HCT116 (cell line): ENCODE results near the gene KCNC1. TPM values are rescaled to one million over a fixed set of nuclear protein-coding genes. Genes with fewer than 3 reads are reported as not detected.
A peak's percentile ranks its signal among the peaks of the same experiment; 100 is the strongest.

Source experiments
- ATAC-seq: fragments of 200-7000 bp; cut with Tn5 transposase; 2 replicates; pipeline ENCODE4 v1.9.1; 2020; ENCODE audit warnings: mild to moderate bottlenecking, moderate library complexity
- BruUV-seq: library from RNA; stranded (reverse); fragments of 400-500 nt; replicated peaks from 2 replicates; lab custom pipeline; 2021; lab: Mats Ljungman, UMichigan
- CTCF ChIA-PET: fragments of 300-600 bp; sonication (Branson Sonifier 250); formaldehyde crosslinking; loops from one replicate; lab custom pipeline; 2021; ENCODE audit warnings: antibody characterized with exemption; lab: Charles Lee
- POLR2A ChIA-PET: fragments of 300-600, 350-600 bp; sonication (Branson Sonifier 250); formaldehyde crosslinking; loops from one replicate; lab custom pipeline; 2021; ENCODE audit warnings: antibody characterized with exemption; lab: Charles Lee
- RAD21 ChIA-PET, 2 experiments: fragments of 300-600 bp; sonication (Branson Sonifier 250); formaldehyde crosslinking; loops; one replicate each; lab custom pipeline; 2023; ENCODE audit warnings: low total read pairs in 2 of 2; ENCODE audit not compliant: uncharacterized antibody in 2 of 2, unreplicated experiment in 2 of 2, low non-redundant PET in 1 of 2; lab: Charles Lee
- DNase-seq: peaks from one replicate; pipeline ENCODE4 v3.0.0-alpha.2; 2010; ENCODE audit warnings: low read depth, low spot score
- H2AFZ ChIP-seq: fragments of 200-600 bp; shearing (Covaris generic), sonication (generic); 2 replicates; pipeline ENCODE4 v1.6.1; 2017; ENCODE audit warnings: low read depth, mixed run types, mixed read lengths, antibody characterized with exemption, low read length; ENCODE audit not compliant: poor library complexity, severe bottlenecking
- H3K27ac ChIP-seq: 2 replicates; pipeline ENCODE4 v1.5.1; 2012; ENCODE audit warnings: low read depth, low read length
- H3K27me3 ChIP-seq: fragments of 200-600 bp; sonication (generic); 2 replicates; pipeline ENCODE4 v1.6.1; 2016; ENCODE audit warnings: mixed run types, low read length, mixed read lengths; ENCODE audit not compliant: insufficient read depth
- H3K36me3 ChIP-seq, 2 experiments: fragments of 200-500 bp in 1 of 2; fragments of 200-600 bp in 1 of 2; sonication (Bioruptor generic) in 1 of 2; sonication (generic) in 1 of 2; 2 replicates each; pipeline versions ENCODE4 v1.5.1 to v1.6.1; 2014 to 2016; ENCODE audit warnings: low read length in 2 of 2, inconsistent platforms in 1 of 2, mixed read lengths in 1 of 2, mixed run types in 1 of 2; ENCODE audit not compliant: insufficient read depth in 2 of 2, control insufficient read depth in 1 of 2
- H3K4me1 ChIP-seq, 2 experiments: fragments of 200-600 bp in 1 of 2; sonication (generic) in 1 of 2; 2 replicates each; pipeline versions ENCODE4 v1.5.1 to v1.6.1; 2012 to 2017; ENCODE audit warnings: low read length in 2 of 2, inconsistent platforms in 1 of 2, mild to moderate bottlenecking in 1 of 2, mixed read lengths in 1 of 2, mixed run types in 1 of 2, moderate library complexity in 1 of 2; ENCODE audit not compliant: insufficient read depth in 2 of 2, control insufficient read depth in 1 of 2
- H3K4me2 ChIP-seq: fragments of 200-600 bp; sonication (generic); 2 replicates; pipeline ENCODE4 v1.6.1; 2017; ENCODE audit warnings: mixed run types, low read length, mixed read lengths
- H3K4me3 ChIP-seq, 2 experiments: fragments of 200-600 bp in 1 of 2; sonication (generic) in 1 of 2; replicated peaks in 1 of 2; 2 replicates each; pipeline ENCODE4 v1.5.1; 2011 to 2016; ENCODE audit warnings: low read length in 2 of 2, control low read depth in 1 of 2, low read depth in 1 of 2, mild to moderate bottlenecking in 1 of 2, mixed read lengths in 1 of 2, mixed run types in 1 of 2
- H3K79me2 ChIP-seq: fragments of 200-600 bp; sonication (generic); 2 replicates; pipeline ENCODE4 v1.6.1; 2017; ENCODE audit warnings: mild to moderate bottlenecking, mixed run types, low read length, moderate library complexity, mixed read lengths; ENCODE audit not compliant: insufficient read depth
- H3K9ac ChIP-seq: fragments of 200-600 bp; sonication (generic); 2 replicates; pipeline ENCODE4 v1.6.1; 2016; ENCODE audit warnings: low read length, mixed read lengths
- H3K9me2 ChIP-seq: fragments of 200-600 bp; sonication (generic), shearing (Covaris generic); 2 replicates; pipeline ENCODE4 v1.6.1; 2017; ENCODE audit warnings: mixed run types, mild to moderate bottlenecking, moderate library complexity; ENCODE audit not compliant: insufficient read depth
- H3K9me3 ChIP-seq, 2 experiments: fragments of 200-500 bp in 1 of 2; fragments of 200-600 bp in 1 of 2; sonication (Bioruptor generic) in 1 of 2; sonication (generic) in 1 of 2; 2 replicates each; pipeline ENCODE4 v1.6.1; 2014 to 2017; ENCODE audit warnings: low read length in 2 of 2, mixed read lengths in 2 of 2, inconsistent platforms in 1 of 2, low read depth in 1 of 2, mild to moderate bottlenecking in 1 of 2, mixed run types in 1 of 2, moderate library complexity in 1 of 2; ENCODE audit not compliant: control insufficient read depth in 1 of 2, insufficient read depth in 1 of 2
- H4K20me1 ChIP-seq: fragments of 200-600 bp; sonication (generic), shearing (Covaris generic); 2 replicates; pipeline ENCODE4 v1.6.1; 2017; ENCODE audit warnings: mixed run types, mild to moderate bottlenecking, moderate library complexity; ENCODE audit not compliant: insufficient read depth
- CEBPB ChIP-seq: IDR thresholded peaks from 2 replicates; pipeline ENCODE4 v1.6.1; 2012; ENCODE audit warnings: low read depth
- EGR1 ChIP-seq: IDR thresholded peaks from 2 replicates; pipeline ENCODE4 v1.6.1; 2012; ENCODE audit warnings: low read depth
- FOSL1 ChIP-seq: IDR thresholded peaks from 2 replicates; pipeline ENCODE4 v1.6.1; 2012; ENCODE audit warnings: low read depth
- POLR2AphosphoS5 ChIP-seq: IDR thresholded peaks from 2 replicates; pipeline ENCODE4 v1.6.1; 2011; ENCODE audit warnings: mild to moderate bottlenecking, low read depth, low read length, moderate library complexity
- SIN3A ChIP-seq: IDR thresholded peaks from 2 replicates; pipeline ENCODE4 v1.6.1; 2012; ENCODE audit warnings: low read depth
- SP1 ChIP-seq: IDR thresholded peaks from 2 replicates; pipeline ENCODE4 v1.6.1; 2012; ENCODE audit warnings: low read depth
- ZNF274 ChIP-seq: fragments of 200-500 bp; sonication (Bioruptor generic); IDR thresholded peaks from 2 replicates; pipeline ENCODE4 v1.6.1; 2014; ENCODE audit warnings: mild to moderate bottlenecking, low read depth, low read length, inconsistent platforms
- intact Hi-C: fragments of 100-400 bp; cut with micrococcal nuclease; formaldehyde crosslinking; loops from 2 replicates; pipeline ENCODE4 v1.10.0; 2022
- total RNA-seq: library from RNA; stranded (reverse); gene quantifications from one replicate; pipeline ENCODE4 v1.2.1, GENCODE V29; 2021; ENCODE audit not compliant: unreplicated experiment
- TF ChIP-seq, protein P1 (sequence below), 3 experiments: fragments of 200-600 bp in 1 of 3; sonication (generic) in 1 of 3; IDR thresholded peaks in 2 of 3; conservative IDR thresholded peaks in 1 of 3; 2 replicates each; pipeline ENCODE4 v1.5.1; 2012 to 2017; ENCODE audit warnings: low read depth in 2 of 3, low read length in 2 of 3, antibody characterized with exemption in 1 of 3, borderline replicate concordance in 1 of 3, control low read depth in 1 of 3, mild to moderate bottlenecking in 1 of 3, mixed read lengths in 1 of 3, mixed run types in 1 of 3, moderate library complexity in 1 of 3; ENCODE audit not compliant: insufficient read depth in 1 of 3

The KCNC1 gene
- total RNA-seq, 1 experiment from 2014 or later = 0.12 TPM

- ChIA-PET POLR2A (no interaction called here), RAD21 (no interaction called here), CTCF (no interaction called here)
- Histone ChIP-seq H3K4me1 (no peaks in the 10 kb centered on the region), H4K20me1 (no peaks in the 10 kb centered on the region), H3K9me3 (no peaks in the 10 kb centered on the region), H3K9ac (no peak overlapping the region), H3K4me3 (no peak overlapping the region), H3K4me2 (no peak overlapping the region), H3K27ac (no peak overlapping the region), H3K27me3 (no peaks in the 10 kb centered on the region), H3K36me3 (no peaks in the 10 kb centered on the region), H2AFZ (no peak overlapping the region), H3K9me2 (no peaks in the 10 kb centered on the region), H3K79me2 (no peaks in the 10 kb centered on the region)
- ATAC-seq (no peak), DNase-seq (no peak)
- no TSS peak for BruUV-seq
- intact Hi-C loops = no loop called here
- no peak for TF ChIP-seq SP1
- no peak for TF ChIP-seq CEBPB
- TF ChIP-seq ZNF274 = no peak
- no peak for TF ChIP-seq EGR1
- no peak for TF ChIP-seq FOSL1
- no peak for TF ChIP-seq SIN3A
- TF ChIP-seq POLR2AphosphoS5 = no peak
Observed at GRCh38 chr11:17778956-17779860, 44.6 kb downstream of the KCNC1 start.

- RAD21 ChIA-PET = no interaction called here
Observed at GRCh38 chr11:17779861-17780594, 45.4 kb downstream of the KCNC1 start.

More at GRCh38 chr11:17779861-17780594, 45.4 kb downstream of the KCNC1 start:
- no TSS peak for BruUV-seq
- H3K27ac ChIP-seq = no peak overlapping the region
- ATAC-seq (peak; percentile 74), DNase-seq (no peak)
- H3K4me3 ChIP-seq = no peak overlapping the region
- intact Hi-C loops = no loop called here
- no peaks in the 10 kb centered on the region for H3K36me3 ChIP-seq
- no peaks in the 10 kb centered on the region for H3K9me3 ChIP-seq
- no peak overlapping the region for H3K9ac ChIP-seq
- ChIA-PET CTCF (no interaction called here), POLR2A (no interaction called here)
- H3K4me2 ChIP-seq = no peak overlapping the region
- H3K4me1 ChIP-seq = no peaks in the 10 kb centered on the region
- no peak overlapping the region for H2AFZ ChIP-seq
- no peak for TF ChIP-seq EGR1
- TF ChIP-seq, protein P1, sequence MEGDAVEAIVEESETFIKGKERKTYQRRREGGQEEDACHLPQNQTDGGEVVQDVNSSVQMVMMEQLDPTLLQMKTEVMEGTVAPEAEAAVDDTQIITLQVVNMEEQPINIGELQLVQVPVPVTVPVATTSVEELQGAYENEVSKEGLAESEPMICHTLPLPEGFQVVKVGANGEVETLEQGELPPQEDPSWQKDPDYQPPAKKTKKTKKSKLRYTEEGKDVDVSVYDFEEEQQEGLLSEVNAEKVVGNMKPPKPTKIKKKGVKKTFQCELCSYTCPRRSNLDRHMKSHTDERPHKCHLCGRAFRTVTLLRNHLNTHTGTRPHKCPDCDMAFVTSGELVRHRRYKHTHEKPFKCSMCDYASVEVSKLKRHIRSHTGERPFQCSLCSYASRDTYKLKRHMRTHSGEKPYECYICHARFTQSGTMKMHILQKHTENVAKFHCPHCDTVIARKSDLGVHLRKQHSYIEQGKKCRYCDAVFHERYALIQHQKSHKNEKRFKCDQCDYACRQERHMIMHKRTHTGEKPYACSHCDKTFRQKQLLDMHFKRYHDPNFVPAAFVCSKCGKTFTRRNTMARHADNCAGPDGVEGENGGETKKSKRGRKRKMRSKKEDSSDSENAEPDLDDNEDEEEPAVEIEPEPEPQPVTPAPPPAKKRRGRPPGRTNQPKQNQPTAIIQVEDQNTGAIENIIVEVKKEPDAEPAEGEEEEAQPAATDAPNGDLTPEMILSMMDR (IDR thresholded peaks at IDR 0.05 in 2 of 3, conservative IDR thresholded peaks at IDR 0.05 in 1 of 3; ENCODE audit: borderline replicate concordance in 1 of 3, insufficient read depth in 1 of 3, low read depth in 2 of 3, low read length in 2 of 3) = peak in 1 of 3 experiments; percentile 33; a peak in 2 of 6 replicates
- no peaks in the 10 kb centered on the region for H3K79me2 ChIP-seq
- H3K9me2 ChIP-seq = no peaks in the 10 kb centered on the region
- no peaks in the 10 kb centered on the region for H3K27me3 ChIP-seq
- H4K20me1 ChIP-seq = no peaks in the 10 kb centered on the region
